Activated T-cell treated with anti-CD3 and anti-CD28 coated beads for 4 hours (primary cell): Measurements from ENCODE around the gene GPC6.

Experiments
- DNase-seq: peaks from one replicate; pipeline ENCODE4 v3.0.0-alpha.2; 2020

Gene GPC6

GRCh38 chr13:93752541-93752940 is 525.9 kb downstream of the GPC6 start:
- DNase-seq, result no peak

- DNase-seq, result no peak
These were observed 527.0 kb downstream of the GPC6 start for GRCh38 chr13:93753639-93754038.

DNA sequence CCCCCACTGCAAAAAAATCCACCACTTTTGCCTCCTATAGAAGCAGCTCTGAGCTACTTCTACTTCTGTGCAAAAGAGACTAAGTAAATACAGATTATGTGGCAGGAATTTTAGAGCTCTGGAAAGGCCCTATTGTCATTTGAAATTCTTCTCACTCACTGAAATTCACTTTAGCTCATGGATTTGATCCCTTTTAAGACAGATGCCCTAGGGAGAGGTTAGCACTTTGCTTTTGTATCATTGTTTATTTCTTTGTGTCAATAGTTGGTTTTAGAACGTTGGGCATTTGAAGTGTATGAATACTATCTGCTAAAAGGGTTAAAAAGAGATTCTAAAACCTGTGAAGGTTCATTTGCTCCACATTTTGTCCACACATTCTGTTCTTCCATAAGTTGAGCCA is 528.7 kb downstream of the GPC6 start:
- DNase-seq, result no peak

- DNase-seq, result no peak
These were observed 532.0 kb downstream of the GPC6 start for GRCh38 chr13:93758575-93758974.

GRCh38 chr13:93762708-93763426 is 536.3 kb downstream of the GPC6 start:
- DNase-seq, result no peak

GRCh38 chr13:93765062-93765461 is 538.5 kb downstream of the GPC6 start:
- no peak for DNase-seq

DNA sequence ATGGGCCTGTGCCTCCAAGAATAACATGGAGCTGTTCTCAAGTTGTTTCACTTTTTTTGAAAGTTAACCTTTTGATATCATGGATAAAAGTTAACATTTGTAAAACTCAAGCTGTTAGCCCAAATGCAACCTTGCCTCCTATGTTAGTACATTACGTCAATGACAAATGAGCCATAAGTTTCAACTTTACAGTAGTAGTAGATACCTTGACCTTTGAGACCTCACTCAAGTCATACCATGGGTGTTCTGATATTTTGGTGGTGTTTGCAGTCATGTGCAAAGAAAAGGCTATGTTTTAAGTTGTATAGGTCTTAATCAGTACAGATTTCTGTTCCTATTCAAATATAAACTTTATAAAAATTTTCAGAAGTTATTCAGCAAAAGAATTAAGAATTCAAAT is 539.2 kb downstream of the GPC6 start:
- no peak for DNase-seq

GRCh38 chr13:93766719-93767118 is 540.1 kb downstream of the GPC6 start:
- no peak for DNase-seq

DNA sequence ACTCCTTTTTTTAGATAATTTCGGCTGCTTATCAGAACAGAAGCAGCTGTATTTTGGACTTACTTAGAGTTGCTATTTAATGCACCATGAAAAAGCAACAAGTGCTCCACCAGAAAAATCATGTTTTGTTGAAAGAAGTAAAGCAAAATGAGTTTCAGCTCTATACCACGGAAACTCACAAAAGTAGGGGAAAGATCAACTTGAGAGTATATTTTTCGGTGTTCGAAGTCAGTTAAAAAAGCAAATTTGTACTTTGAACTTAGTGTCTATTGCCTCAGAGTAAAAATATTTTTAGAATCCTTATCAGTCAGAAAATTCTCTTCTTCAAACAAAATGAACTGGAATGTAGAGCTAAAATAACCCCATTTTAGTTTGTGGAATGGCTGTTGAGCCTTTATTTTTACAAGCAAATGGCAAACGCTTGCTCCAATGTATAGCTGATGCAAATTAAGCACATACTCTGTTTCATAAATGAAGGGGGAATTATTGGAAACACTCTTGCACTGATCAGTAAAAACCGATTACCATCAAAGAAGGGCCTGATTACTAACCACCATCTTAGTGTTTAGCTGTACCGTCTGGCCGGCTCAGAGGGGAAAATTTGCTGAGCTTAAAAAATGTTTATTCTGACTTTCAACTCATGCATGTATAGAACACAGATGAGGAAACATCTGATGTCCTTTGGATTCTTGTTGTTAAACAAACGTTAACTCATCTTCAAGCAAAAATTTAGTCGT is 540.7 kb downstream of the GPC6 start:
- no peak for DNase-seq

DNA sequence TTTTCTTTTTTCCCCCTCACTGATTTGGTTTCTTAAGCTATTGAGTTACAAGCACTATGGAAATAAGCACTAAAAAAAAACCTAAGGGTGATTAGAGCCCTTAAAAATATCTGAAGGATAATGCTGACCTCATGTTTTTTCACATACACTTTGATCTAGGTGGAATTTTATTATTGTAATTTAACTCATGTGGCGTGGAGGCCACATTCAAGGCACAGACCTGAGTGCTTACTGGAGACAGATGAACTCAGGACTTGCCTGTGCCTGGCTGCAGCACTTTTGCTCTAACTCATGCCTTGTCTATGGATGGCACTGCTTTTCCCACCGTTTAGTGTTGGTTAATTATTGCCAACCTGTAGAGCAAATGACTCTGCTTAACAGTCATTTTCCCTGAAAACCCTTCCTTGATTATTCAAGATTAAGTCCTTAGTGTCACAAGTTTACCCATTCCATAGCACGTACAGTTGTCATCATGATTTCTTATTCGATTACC is 541.4 kb downstream of the GPC6 start:
- no peak for DNase-seq

GRCh38 chr13:93769101-93769500 is 542.5 kb downstream of the GPC6 start:
- DNase-seq, result no peak

DNA sequence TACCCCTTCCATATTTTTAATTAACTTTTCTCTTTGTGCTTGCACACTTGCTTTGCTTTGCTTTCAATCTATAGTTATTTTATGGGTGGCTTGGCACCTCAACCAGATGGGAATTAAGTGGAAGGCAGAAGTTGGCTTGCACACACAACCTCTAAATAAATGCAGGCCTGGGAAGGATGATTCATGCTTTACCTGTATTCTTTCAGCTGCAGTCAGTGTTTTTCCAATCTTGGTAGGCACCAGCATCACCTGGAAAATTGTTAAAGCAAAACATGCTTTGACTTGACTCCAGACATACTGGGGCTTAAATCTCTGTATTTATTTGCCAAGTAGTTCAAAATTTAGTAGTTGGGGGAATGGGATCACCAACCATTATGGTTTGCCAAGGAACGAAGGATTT is 543.0 kb downstream of the GPC6 start:
- no peak for DNase-seq

DNA sequence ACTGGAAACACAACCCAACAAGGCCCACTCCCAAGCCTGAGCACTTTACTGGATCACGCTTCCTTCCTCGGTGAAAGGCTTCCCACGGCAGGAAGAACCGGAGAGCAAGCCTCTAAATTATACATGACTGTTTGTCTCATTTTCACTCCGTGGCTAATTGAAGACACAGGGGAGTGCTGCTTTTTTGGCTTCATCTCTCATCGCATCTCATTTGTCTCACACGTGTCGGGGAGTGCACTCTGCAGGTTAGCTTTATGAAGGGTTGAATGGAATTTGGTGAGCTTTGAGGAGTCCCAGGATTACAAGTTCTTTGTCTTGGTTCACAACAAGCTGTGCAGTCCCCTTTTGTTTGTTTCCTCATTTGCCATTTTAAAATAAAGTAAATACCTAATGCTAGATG is 544.6 kb downstream of the GPC6 start:
- DNase-seq, result no peak

- DNase-seq, result no peak
These were observed 545.2 kb downstream of the GPC6 start for GRCh38 chr13:93771782-93772181.

- DNase-seq, result no peak
These were observed 547.9 kb downstream of the GPC6 start for GRCh38 chr13:93774506-93774905.

DNA sequence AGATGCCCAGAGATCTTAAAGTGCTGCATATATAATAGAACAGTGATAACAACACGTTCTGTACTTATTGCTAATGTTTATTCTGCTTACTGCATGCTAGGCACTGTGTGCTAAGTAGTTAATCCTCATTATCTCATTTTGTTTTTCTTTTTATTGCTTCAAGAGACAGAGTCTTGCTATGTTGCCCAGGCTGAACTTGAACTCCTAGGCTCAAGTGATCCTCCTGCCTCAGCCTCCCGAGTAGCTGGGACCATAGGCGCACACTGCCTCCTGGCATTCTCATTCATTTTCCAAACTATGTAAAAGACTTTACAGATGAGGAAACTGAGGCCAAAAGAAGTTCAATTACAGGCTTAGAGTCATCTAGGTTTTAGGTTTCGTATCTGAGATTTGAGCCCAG is 548.4 kb downstream of the GPC6 start:
- DNase-seq, result no peak

DNA sequence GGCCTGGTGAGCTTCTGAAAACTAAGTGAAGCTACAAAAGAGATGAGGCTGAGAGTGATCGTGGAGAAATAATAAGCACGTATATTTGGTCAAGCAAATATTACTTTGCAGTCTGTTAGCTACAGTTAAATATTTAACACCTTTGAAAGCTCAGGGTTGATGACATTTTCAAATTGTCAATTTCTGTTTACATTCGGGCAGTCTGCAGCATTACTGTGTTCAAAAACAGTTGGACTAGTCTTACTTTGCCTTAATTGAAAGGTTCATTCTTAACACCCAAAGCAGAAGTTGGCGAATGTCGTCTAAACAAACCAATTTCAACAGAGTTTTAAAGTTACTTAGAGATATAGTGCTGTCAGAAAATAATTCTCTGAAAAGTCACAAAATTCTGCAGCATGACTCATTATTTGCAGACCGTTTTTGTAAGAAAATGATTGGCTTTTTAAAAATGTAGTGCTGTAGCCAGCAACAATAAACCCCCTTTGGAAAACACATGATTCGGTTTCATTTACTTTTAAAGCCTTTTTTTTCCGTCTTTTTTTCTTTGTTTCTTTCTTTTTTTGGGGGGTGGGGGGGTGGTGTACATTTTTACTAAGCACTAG is 549.0 kb downstream of the GPC6 start:
- no peak for DNase-seq

DNA sequence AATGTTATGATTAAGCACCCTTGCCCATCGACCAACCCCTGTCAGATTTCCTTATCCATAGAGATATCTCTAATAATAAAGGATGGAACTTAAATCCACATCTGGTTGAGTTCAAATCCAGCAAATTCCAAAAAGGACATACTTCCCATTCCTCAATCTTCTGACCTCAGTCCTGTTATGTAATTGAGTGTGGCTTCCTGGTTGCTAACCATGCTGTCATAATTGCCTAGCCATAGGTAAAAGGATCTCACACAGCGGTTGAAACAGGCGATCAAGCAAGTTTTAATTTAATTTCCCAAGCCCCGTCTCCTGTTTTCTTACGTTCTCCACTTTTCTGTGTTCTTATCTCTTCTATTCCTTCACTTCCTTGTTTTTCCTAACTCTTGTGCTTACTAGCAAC is 550.3 kb downstream of the GPC6 start:
- no peak for DNase-seq

DNA sequence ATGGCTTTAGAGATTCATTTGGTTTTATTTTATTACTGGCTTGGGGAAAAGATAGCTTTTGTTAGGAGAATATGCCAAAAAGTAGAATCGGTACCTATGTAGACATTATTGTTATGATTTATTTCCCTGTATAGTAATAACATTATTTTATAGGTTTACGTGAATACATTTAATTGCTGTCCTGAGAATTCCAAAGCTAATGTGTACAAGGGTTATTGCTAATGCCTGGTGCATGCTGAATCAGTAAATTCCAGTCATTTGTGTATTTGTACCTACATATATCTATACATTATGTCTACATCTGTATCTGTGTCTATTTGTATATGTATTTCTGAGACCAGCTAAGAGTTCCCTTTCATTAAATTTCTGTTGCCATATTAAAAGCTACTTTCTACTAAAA is 550.9 kb downstream of the GPC6 start:
- no peak for DNase-seq

GRCh38 chr13:93778548-93778947 is 551.9 kb downstream of the GPC6 start:
- DNase-seq, result no peak

- DNase-seq, result no peak
These were observed 557.6 kb downstream of the GPC6 start for GRCh38 chr13:93784191-93784590.

GRCh38 chr13:93786846-93787489 is 560.4 kb downstream of the GPC6 start:
- no peak for DNase-seq

GRCh38 chr13:93788456-93788855 is 561.8 kb downstream of the GPC6 start:
- DNase-seq, result no peak

DNA sequence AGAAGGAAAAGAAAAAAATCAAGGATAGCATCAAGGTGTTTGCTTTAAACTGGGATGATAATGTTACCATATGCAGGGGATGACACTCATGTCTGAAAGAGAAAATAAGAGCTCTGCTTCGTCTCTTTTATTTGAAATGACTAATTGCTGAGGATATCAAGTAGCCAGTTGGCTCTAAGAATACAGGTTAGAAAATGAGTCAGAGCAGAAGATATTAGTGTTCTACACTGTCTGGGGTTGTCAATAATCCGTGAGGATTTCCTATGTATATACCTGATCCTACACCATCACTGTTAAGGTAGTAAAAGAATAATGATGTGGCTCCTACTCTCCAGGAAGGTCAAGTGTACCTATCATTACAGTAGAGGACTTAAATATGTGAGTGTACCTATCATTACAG is 562.5 kb downstream of the GPC6 start:
- no peak for DNase-seq
